ENCODE measurements around the gene ALK. TPM values are rescaled to one million over a fixed set of nuclear protein-coding genes. Genes with fewer than 3 reads are reported as not detected.

The ALK gene
- polyA plus RNA-seq, 1 donor from 2014 or later: not detected

DNA sequence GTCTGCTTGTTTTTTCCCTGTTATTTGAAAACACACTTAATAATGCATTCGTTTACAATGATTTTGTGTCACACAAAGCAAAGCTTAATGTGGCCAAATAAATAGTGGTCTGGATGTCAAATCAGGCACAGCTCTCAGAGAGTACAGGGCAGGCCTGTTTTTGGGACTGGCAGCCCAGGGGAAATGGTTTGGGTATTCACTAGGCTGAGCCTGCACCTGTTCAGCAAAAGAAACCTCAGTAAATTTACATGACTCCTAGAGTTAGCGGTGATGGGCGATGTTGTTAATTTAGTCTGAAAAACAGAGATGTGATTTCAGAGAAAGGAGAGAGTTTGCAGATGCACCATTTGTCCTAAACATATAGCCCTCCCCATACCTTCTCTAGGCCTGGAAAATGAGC lies 197.1 kb downstream of the ALK start:
- H3K36me3 Mint-ChIP-seq: no peaks in the 10 kb centered on the region
- H3K9me3 Mint-ChIP-seq: no peaks in the 10 kb centered on the region
- H3K4me1 Mint-ChIP-seq: no peaks in the 10 kb centered on the region
- H3K27ac Mint-ChIP-seq: no peak overlapping the region
- H3K4me3 Mint-ChIP-seq: no peak overlapping the region
- H3K27me3 Mint-ChIP-seq: peaks cover 4% of the 10 kb centered on the region

DNA sequence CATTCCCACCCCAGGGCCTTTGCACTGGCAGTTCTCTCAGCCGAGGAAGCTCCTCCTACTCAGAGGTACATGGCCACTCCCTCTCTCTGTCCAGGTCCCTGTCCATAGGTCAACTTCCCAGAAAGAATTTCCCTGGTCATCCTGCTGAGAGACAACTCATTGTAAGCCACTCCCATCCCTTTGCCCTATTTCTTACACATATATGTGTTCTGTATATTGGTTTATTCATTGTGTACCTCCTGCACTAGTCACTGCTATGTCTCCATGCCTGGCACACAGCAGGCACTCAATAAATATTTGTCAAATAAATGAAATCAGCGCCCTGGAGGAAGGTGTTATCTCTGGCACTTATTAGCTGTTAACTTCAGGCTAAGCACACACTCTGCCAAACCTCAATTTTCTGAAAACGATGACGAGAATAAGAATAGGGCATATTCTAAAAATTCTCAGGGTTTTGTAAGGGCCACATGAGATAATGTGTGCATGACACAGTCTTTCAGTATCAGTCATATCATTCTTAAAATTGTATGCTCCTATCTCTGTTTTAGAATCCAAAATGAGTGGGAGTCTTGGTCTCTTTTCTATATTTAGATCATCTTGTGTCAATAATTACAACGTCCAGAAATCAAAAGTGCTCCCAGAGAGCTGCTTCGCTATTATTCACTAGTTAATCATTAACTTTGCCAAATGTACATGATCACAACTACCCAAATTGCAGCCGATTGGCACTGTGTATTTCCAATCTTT lies 198.0 kb downstream of the ALK start:
- Mint-ChIP-seq H3K9me3 (no peaks in the 10 kb centered on the region), H3K4me1 (no peaks in the 10 kb centered on the region), H3K27me3 (no peaks in the 10 kb centered on the region), H3K4me3 (no peak overlapping the region), H3K27ac (no peak overlapping the region), H3K36me3 (no peaks in the 10 kb centered on the region)

DNA sequence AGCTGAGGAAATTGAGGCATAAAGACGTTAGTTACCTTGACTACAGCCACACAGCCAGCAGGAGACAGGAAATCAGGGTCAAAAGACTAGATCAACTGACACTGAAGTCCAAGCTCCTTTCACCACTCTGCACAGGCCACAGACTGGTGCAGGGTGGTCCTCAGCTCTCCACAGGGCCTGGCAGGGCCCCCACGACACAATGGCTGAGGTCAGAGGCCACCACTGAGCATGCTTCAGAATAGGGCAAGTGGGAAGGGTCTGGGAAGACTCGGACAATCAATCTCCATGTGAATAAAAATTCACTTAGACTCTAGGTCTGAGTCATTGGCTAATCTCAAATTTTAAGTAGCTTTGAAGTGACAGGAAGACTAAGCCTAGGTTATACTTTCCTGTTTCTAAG lies 201.7 kb downstream of the ALK start:
- no peaks in the 10 kb centered on the region for H3K36me3 Mint-ChIP-seq
- no peak overlapping the region for H3K4me3 Mint-ChIP-seq
- no peak overlapping the region for H3K27ac Mint-ChIP-seq
- no peaks in the 10 kb centered on the region for H3K27me3 Mint-ChIP-seq
- H3K9me3 Mint-ChIP-seq: no peaks in the 10 kb centered on the region
- no peaks in the 10 kb centered on the region for H3K4me1 Mint-ChIP-seq

DNA sequence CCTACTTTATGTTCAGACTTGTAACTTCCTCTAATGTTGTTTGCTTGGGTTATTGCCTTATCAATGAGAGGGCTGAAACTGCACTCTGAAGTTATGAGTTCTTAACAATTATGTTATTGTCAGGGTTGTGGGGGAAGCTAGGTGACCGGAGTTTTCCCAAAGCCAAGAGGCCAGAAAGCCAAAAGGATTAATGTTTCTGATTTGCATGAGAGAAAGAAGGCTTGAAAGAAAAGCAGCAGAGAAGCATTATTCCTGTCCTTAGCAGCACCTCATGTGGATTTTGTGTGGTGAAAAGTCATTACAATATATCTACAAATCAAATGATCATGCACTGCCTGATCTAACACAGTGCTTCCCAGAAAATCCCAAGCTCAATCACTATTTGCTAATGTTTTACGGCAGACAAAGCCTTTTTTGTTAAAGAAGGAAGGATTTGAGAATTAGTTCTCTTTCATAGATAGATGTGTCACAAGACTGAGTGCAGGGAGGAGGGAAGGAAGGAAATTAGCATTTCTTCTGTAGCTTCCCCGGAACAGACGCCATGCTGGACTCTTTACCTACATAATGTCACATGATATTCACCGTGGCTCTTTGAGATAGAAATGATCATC lies 203.2 kb downstream of the ALK start:
- H3K4me1 Mint-ChIP-seq: no peaks in the 10 kb centered on the region
- H3K9me3 Mint-ChIP-seq: peaks cover 0 to 2% (median 0%) of the 10 kb centered on the region in 3 donors

DNA sequence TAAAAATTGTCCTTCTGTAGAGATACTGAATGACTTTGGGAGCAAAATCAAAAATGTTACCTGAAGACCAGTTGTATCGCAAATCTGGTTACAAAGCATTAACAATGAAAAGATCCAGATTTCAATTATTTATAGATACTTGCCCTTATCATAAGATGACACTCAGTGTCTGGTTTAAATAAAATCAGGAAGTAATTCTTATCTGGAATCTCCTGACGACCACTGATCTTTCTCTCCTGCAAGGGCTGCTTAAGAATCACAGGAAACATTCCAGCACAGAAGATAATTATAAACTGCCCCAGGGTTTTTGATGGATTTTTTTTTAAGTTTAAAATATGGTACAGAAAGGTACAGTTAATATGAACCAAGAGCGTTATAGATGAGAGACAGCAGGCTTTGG lies 205.7 kb downstream of the ALK start:
- peaks cover 5% of the 10 kb centered on the region for H3K27me3 Mint-ChIP-seq
- no peaks in the 10 kb centered on the region for H3K4me1 Mint-ChIP-seq
- H3K9me3 Mint-ChIP-seq: peaks cover 0 to 2% (median 0%) of the 10 kb centered on the region in 3 donors
- no peaks in the 10 kb centered on the region for H3K36me3 Mint-ChIP-seq
- H3K27ac Mint-ChIP-seq: no peak overlapping the region
- H3K4me3 Mint-ChIP-seq: no peak overlapping the region

More for the DNA sequence above, 203.2 kb downstream of the ALK start:
- Mint-ChIP-seq H3K36me3 (no peaks in the 10 kb centered on the region), H3K4me3 (peak overlapping the region in 1 of 4 donors; percentile 20), H3K27ac (peak overlapping the region in 1 of 3 donors; percentile 31), H3K27me3 (no peaks in the 10 kb centered on the region)

DNA sequence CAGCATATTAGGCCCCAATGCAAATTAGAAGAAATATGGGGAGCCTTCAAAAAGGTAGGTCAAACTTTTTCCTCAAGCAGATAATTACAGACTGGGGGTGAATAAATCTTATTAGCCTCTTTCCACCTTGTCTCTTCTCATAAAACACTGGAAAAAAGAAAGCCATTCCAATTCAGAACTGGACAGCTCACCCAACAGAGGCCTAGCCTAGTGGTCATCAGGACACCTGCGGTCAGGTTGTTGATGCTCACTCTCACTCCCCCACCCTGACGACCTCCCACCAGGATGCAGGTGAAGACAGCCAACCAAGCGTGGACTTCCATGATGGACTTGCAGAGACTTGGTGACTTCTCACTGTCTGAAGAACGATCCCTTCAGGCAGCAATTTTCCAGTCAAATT lies 207.1 kb downstream of the ALK start:
- H3K9me3 Mint-ChIP-seq: peaks cover 0 to 2% (median 0%) of the 10 kb centered on the region in 3 donors
- H3K4me1 Mint-ChIP-seq: no peaks in the 10 kb centered on the region
- no peak overlapping the region for H3K4me3 Mint-ChIP-seq
- H3K36me3 Mint-ChIP-seq: no peaks in the 10 kb centered on the region
- peaks cover 5% of the 10 kb centered on the region for H3K27me3 Mint-ChIP-seq
- no peak overlapping the region for H3K27ac Mint-ChIP-seq

DNA sequence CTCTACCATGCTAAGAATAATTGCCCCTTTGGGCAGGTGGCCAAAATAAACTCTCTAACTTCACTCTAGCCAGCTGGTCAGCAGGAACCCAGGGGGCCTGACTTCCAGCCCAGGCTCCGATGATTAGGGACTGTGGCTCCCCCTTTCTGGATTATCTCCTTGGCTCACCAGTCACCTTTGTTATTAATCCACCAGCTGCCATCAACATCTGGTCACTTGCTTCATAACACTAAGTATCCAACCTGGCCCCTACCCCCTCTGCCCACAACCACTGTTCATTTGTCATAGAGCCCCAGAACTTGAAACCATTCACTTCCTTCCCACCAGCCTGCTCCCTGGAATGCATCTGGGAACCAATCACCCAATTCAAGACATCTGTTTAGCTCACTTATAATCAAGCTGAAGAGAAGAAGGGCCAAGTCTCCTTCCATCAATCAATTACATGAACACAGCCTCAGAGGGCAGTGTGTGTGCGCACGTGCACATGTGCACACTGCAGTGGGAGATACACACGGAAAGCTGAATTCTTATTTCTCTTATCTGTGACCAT lies 215.1 kb downstream of the ALK start:
- Mint-ChIP-seq H3K9me3 (no peaks in the 10 kb centered on the region), H3K36me3 (no peaks in the 10 kb centered on the region), H3K27me3 (peaks cover 1% of the 10 kb centered on the region), H3K4me1 (no peaks in the 10 kb centered on the region), H3K4me3 (no peak overlapping the region), H3K27ac (peak overlapping the region in 1 of 3 donors; percentile 1)

GRCh38 chr2:29705616-29706015 lies 215.8 kb downstream of the ALK start:
- no peaks in the 10 kb centered on the region for H3K36me3 Mint-ChIP-seq
- peaks cover 1% of the 10 kb centered on the region for H3K27me3 Mint-ChIP-seq
- no peaks in the 10 kb centered on the region for H3K9me3 Mint-ChIP-seq
- no peak overlapping the region for H3K27ac Mint-ChIP-seq
- no peak overlapping the region for H3K4me3 Mint-ChIP-seq
- H3K4me1 Mint-ChIP-seq: no peaks in the 10 kb centered on the region

- no peaks in the 10 kb centered on the region for H3K36me3 Mint-ChIP-seq
- H3K4me3 Mint-ChIP-seq: no peak overlapping the region
- H3K27me3 Mint-ChIP-seq: peaks cover 1% of the 10 kb centered on the region
- no peak overlapping the region for H3K27ac Mint-ChIP-seq
- no peaks in the 10 kb centered on the region for H3K4me1 Mint-ChIP-seq
- H3K9me3 Mint-ChIP-seq: no peaks in the 10 kb centered on the region
These were observed 218.1 kb downstream of the ALK start for GRCh38 chr2:29703336-29703735.

GRCh38 chr2:29702276-29702675 lies 219.1 kb downstream of the ALK start:
- Mint-ChIP-seq H3K4me3 (no peak overlapping the region), H3K36me3 (no peaks in the 10 kb centered on the region), H3K9me3 (no peaks in the 10 kb centered on the region), H3K27me3 (peaks cover 1% of the 10 kb centered on the region), H3K4me1 (no peaks in the 10 kb centered on the region), H3K27ac (no peak overlapping the region)

- no peak overlapping the region for H3K4me3 Mint-ChIP-seq
These were observed 220.8 kb downstream of the ALK start for GRCh38 chr2:29700560-29700959.

DNA sequence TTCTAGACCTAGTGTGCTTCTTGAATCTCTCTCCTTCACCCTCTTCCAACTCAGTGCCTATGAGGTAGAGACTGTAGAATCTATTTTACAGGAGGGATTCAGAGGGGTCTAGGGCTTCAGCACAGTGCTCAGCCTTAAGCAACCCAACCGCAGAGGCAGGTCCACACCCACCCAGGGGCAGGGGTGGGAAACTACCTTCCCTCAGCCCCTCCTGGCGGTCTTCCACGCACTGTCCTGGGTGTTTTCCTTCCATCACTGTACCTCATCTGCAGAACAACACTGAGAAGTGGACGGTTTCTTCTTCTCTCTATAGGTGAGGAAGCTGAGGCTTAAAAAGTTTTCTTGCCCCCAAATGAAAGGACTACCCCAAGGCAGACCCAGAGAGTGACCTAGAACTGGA lies 222.3 kb downstream of the ALK start:
- peaks cover 0 to 1% (median 0%) of the 10 kb centered on the region in 3 donors for H3K9me3 Mint-ChIP-seq
- H3K4me1 Mint-ChIP-seq: no peaks in the 10 kb centered on the region
- H3K36me3 Mint-ChIP-seq: no peaks in the 10 kb centered on the region
- no peak overlapping the region for H3K4me3 Mint-ChIP-seq
- peaks cover 1% of the 10 kb centered on the region for H3K27me3 Mint-ChIP-seq
- H3K27ac Mint-ChIP-seq: no peak overlapping the region

More at GRCh38 chr2:29700560-29700959, 220.8 kb downstream of the ALK start:
- H3K27ac Mint-ChIP-seq: no peak overlapping the region
- peaks cover 0 to 1% (median 0%) of the 10 kb centered on the region in 3 donors for H3K9me3 Mint-ChIP-seq
- no peaks in the 10 kb centered on the region for H3K36me3 Mint-ChIP-seq
- peaks cover 1% of the 10 kb centered on the region for H3K27me3 Mint-ChIP-seq
- H3K4me1 Mint-ChIP-seq: no peaks in the 10 kb centered on the region

DNA sequence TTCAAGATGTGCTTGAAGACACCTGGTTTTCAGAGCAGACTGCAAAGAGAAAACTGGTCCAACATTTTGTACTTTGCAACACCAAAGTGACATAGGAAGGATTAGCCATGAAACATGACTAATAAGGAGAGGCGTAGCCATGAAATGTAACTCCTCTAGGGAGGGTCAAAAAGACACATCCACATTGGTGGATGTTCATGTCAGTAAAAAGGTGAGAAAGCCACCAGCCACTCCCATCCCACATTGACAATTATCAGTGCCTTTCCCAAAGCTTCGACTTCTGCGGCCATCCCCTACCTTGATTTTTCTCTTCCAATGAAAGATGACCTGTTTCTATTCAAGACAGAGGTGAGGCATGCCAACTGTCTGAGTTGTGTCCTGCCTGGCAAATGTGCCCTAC lies 223.2 kb downstream of the ALK start:
- H3K4me1 Mint-ChIP-seq: no peaks in the 10 kb centered on the region
- H3K36me3 Mint-ChIP-seq: no peaks in the 10 kb centered on the region
- H3K4me3 Mint-ChIP-seq: no peak overlapping the region
- no peak overlapping the region for H3K27ac Mint-ChIP-seq
- H3K9me3 Mint-ChIP-seq: peaks cover 0 to 1% (median 0%) of the 10 kb centered on the region in 3 donors
- peaks cover 1% of the 10 kb centered on the region for H3K27me3 Mint-ChIP-seq

- H3K4me1 Mint-ChIP-seq: no peaks in the 10 kb centered on the region
- no peak overlapping the region for H3K27ac Mint-ChIP-seq
- no peak overlapping the region for H3K4me3 Mint-ChIP-seq
- H3K36me3 Mint-ChIP-seq: no peaks in the 10 kb centered on the region
- peaks cover 1% of the 10 kb centered on the region for H3K27me3 Mint-ChIP-seq
- peaks cover 0 to 1% (median 0%) of the 10 kb centered on the region in 3 donors for H3K9me3 Mint-ChIP-seq
These were observed 223.7 kb downstream of the ALK start for GRCh38 chr2:29697715-29698114.

GRCh38 chr2:29697181-29697580 lies 224.2 kb downstream of the ALK start:
- H3K9me3 Mint-ChIP-seq: peaks cover 0 to 1% (median 0%) of the 10 kb centered on the region in 3 donors
- H3K27me3 Mint-ChIP-seq: peaks cover 1% of the 10 kb centered on the region
- H3K4me1 Mint-ChIP-seq: no peaks in the 10 kb centered on the region
- no peaks in the 10 kb centered on the region for H3K36me3 Mint-ChIP-seq
- H3K4me3 Mint-ChIP-seq: no peak overlapping the region
- no peak overlapping the region for H3K27ac Mint-ChIP-seq

- Mint-ChIP-seq H3K4me3 (no peak overlapping the region), H3K27me3 (no peaks in the 10 kb centered on the region), H3K27ac (no peak overlapping the region), H3K4me1 (no peaks in the 10 kb centered on the region), H3K9me3 (peaks cover 0 to 1% (median 0%) of the 10 kb centered on the region in 3 donors), H3K36me3 (no peaks in the 10 kb centered on the region)
These were observed 226.6 kb downstream of the ALK start for GRCh38 chr2:29694741-29695140.
